ENCODE measurements around the gene FGF8. TPM values are rescaled to one million over a fixed set of nuclear protein-coding genes. Genes with fewer than 3 reads are reported as not detected.

FGF8 gene
- total RNA-seq, 1 donor from 2014 or later: not detected

DNA sequence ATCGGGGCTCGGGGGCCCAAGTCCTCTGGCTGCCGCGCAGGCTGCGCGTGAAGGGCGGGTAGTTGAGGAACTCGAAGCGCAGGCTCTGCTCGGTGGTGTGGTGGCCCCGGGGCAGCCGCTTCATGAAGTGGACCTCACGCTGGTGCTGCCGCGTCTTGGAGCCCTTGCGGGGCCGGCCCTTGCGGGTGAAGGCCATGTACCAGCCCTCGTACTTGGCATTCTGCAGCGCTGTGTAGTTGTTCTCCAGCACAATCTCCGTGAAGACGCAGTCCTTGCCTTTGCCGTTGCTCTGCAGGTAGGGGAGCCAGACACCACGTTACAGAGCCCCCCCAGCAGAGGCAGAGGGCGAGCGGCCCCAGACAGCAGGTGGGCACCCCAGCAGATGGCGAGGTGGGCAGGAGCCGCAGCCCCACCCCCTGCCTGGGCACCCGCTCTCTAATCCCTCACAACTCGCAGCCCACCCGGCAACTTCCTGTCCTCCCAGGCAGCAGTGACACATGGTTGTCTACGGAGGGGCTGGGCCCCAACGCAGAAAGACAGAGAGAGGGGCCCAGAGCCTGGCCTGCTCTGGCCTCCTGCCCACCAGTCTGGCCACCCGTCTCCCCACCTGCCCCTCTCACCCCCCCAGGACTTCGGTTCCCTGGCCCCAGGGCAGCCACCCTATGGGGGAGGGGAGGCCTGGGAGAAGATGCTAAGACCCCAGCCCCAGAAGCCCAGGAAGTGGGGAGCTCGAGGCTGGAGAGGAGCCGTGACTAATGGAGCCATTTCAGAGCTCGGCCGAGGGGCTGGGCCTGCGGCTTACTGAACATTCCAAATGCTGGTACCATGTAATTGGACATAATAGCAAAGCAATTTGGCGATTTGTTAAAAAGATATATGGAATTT, 5.3 kb downstream of the FGF8 start:
- intact Hi-C loops (cut with micrococcal nuclease): no loop called here

DNA sequence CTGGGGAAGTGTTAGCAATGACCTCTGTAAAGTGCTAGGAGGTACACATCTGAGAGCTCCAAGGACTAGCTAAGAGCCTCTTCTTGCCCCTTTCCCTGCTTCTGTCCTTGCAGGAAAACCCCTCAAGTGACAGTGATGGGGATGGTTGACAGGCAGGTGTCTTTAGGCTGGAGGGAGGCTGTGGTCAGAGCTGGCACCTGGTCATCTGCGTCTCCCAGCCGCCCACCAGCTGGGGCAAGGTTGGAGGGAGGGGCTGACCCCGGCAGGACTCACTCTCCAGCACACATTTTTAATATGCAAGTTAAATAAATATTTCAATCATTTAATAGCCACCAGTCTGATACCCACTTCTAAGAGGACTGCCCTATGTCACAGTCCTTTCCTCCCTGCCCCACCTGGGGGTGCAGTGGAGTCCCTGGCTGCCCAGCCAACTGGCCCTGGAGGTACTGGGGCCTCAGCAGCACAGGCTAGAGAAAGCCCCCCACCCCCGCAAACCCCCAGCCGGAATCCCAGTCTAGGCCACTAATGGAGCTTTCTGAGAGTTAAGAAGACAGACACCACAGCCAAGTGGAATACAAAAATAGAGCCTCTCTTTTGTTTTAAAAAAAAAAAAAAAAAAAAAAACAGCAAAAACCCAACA, 6.3 kb downstream of the FGF8 start:
- intact Hi-C loops (cut with micrococcal nuclease): no loop called here

- intact Hi-C loops (cut with micrococcal nuclease): no loop called here
These were observed 7.1 kb downstream of the FGF8 start for GRCh38 chr10:101768791-101769170.

DNA sequence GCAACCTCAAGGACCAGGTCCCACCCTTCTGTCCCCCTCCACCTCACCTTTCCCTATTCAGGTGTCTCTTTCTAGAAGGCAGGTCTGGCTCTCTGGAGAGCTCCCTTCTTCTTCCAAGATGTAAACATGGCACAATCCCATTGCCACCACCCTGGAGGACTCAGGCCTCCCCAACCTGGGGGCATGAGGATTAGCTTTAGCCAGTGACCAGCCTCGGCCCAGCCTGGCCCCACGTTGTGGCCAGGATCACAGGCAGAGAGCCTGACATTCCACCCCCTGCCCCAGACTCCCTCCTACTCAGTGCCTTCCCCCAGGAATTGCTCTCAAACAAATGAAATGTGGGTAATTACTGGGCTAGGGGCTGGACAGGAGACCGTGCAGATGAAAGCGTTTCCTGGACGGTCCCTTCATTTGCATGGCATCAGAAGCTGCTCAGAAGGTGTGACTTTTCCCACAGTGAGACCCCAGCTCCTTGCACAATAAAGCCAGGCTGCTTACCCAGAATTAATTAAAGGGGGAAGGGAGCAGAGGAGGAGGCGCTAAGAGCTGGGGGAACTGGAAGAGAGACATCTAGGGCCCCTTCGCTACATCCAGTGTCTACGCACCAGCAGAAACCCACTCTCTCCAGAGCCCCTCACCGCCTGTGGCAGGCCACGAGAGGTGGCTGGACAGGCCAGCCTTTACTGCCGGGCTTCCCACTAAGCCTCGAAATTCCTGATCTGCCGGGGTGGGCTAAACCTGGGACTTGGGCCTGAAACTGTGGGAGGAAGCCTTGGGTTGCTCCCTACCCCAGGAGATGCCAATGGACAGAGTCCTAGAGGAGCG, 7.7 kb downstream of the FGF8 start:
- intact Hi-C loops (cut with micrococcal nuclease): no loop called here

GRCh38 chr10:101767600-101767945, 8.3 kb downstream of the FGF8 start:
- intact Hi-C loops (cut with micrococcal nuclease): no loop called here

GRCh38 chr10:101766753-101767599, 8.9 kb downstream of the FGF8 start:
- intact Hi-C loops (cut with micrococcal nuclease): no loop called here

DNA sequence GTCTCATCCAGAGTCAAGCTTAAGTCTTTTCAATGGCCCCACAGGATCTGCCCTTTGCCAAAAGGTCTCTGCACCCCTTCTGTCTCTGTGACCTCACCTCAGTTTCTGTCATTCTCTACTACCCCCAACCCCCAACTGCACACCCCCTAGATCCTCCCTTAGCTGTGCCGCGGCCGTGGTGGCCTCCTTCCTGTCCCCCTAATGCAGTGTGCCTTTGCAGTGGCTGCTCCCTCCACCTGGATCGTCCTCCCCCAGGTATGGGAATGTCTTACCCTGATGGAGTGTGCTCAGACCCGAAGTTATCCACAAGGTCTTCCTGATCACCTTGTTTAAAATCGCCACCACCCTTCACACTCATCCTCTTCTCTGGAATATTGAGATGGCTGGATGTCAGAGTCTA, 9.6 kb downstream of the FGF8 start:
- intact Hi-C loops (cut with micrococcal nuclease): no loop called here

DNA sequence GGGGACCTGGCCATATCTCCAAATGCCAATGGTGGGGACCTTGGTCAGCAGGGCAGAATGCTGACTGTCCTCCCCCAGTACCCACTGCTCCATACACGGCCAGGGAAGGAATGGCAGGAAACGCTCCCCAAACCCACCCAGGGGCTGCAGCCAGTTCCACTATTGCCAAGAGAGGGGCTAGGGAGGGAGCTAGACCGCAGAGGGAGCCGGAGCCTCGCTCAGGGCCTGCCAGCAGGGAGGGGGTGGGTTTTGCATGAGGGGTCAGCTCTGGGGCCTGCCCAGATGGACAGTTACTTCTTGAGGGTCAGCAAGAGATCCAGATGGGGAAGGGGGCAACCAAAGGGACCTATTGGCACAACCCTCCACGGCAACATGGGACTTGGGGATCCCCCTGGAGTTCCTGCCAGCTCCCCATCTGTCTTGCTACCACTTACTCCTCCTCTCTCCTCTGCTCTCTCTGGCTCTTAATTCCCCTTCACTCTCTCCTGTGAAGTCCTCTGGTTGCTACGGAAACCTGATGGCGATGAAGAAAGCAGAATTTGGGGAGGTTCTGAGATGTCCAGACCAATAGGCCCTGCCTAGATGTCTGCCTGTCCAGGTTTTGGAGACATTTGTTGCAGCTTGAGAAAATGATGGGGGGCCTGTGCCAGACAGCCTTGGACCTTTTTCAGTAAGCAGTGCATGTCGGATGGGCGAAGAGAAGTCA, 12.6 kb downstream of the FGF8 start:
- intact Hi-C loops (cut with micrococcal nuclease): no loop called here

GRCh38 chr10:101762736-101763135, 13.2 kb downstream of the FGF8 start:
- intact Hi-C loops (cut with micrococcal nuclease): no loop called here

- intact Hi-C loops (cut with micrococcal nuclease): no loop called here
These were observed 14.7 kb downstream of the FGF8 start for GRCh38 chr10:101761226-101761625.

- intact Hi-C loops (cut with micrococcal nuclease): no loop called here
These were observed 15.4 kb downstream of the FGF8 start for GRCh38 chr10:101760510-101760909.

GRCh38 chr10:101759309-101760247, 16.3 kb downstream of the FGF8 start:
- intact Hi-C loops (cut with micrococcal nuclease): no loop called here

DNA sequence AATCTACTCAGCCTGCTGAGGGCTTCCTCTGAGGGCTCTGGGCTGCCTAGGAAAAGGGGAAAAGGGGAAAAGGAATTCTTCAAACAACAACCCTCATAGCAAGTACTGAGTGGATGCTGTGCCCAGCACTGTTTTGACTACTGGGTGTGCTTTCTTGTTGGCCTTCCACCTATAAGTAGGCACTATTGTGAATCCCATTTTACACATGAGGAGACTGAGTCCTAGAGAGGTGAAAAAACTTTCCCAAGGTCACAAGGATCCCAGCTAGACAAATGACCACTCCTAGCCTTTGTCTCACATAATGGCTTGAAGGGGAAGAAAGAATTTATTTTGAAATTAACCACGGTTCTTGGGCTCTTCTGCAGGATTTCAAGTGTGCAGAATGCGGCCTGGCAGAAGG, 17.1 kb downstream of the FGF8 start:
- intact Hi-C loops (cut with micrococcal nuclease): no loop called here

- intact Hi-C loops (cut with micrococcal nuclease): no loop called here
These were observed 23.7 kb downstream of the FGF8 start for GRCh38 chr10:101752241-101752640.

DNA sequence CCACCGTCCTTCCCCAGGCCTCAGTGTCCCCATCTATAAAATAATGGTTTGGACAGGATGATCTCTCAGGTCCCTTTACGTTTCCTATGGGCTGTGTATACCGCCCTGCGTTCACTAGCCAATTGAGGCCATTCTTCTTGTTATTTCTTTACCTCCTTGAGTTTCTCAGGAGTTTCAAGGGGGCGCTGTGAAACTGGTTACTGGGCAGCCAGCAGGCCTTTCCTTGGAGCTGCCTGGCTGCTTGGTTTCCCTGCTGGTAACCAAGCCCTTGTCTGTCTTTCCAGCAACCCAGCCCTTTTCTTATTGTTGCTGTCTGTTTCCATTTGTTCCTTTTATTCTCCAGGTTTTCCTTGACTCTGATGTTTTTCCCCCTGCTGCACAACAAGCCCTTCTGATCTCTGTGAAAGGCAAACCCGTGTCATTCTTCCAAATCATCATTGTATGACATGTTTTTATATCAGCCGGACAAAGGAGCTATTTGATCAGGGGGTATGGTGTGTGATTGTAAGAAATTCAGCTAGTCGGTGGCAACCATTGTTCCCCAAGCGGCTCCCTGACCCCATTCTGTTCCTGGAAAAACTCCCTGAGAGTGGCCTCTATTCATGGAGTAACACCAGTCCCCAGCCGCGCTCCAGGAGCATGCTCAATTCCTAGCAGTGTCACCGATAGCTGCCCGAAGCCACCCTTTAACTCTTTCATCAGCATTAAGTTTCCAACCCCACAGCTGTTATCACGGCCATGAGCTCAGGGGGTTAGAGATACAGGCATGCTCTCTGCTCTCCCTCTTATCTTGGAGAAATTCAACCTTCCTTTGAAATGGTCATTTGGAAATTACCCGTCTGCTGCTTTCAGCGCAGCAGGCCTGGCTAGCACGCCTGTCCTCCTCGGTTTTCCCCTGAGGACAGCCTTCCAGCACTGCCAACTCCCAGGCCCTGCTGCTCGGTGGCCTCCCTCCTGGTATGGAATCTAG, 26.6 kb downstream of the FGF8 start:
- intact Hi-C loops (cut with micrococcal nuclease): no loop called here

- intact Hi-C loops (cut with micrococcal nuclease): no loop called here
These were observed 27.4 kb downstream of the FGF8 start for GRCh38 chr10:101748496-101748895.

DNA sequence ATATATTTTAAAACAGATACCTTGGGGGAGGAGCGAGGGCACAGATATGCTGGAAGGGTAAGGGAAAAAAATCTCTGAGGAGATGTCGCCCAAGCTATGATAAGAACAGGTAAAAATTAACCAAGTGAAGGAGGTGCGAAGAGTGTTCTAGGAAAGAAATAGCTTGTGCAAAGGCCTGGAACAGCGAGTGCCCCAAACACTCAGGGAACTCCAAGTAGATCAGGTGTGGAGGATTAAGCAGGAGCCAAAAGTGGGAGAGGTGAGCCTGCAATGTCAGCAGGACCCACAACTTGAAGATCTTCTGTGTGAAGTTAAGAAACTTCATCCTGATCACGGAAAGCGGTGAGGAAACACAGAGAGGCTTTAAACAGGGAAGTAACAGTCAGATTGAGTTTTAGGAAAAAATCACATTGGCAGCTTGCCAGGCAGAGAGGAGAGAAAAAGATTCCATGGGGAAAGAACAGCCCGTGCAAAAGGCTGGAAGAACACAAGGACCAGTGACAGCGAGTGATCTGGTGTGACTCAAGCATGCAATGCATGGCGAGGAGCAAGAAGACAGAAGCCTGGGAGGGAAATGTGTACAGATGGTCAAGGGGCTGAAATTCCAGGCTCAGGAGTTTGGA, 30.7 kb downstream of the FGF8 start:
- intact Hi-C loops (cut with micrococcal nuclease): no loop called here

GRCh38 chr10:101744267-101744666, 31.6 kb downstream of the FGF8 start:
- intact Hi-C loops (cut with micrococcal nuclease): no loop called here
